Natural killer cell (primary cell): Measurements from ENCODE around the gene ERBB4. TPM values are rescaled to one million over a fixed set of nuclear protein-coding genes. Genes with fewer than 3 reads are reported as not detected.

Source experiments
- ATAC-seq, 3 donors: fragments of 150-1000 bp in 2 of 3; fragments of 200-7000 bp in 1 of 3; cut with Tn5 transposase; 1 replicate in 1 of 3; 2 replicates in 2 of 3; pipeline ENCODE4 v1.10.0; 2021; ENCODE audit warnings: mild to moderate bottlenecking in 2 of 3, moderate library complexity in 2 of 3
- DNase-seq, 2 donors: peaks; one replicate each; pipeline versions ENCODE4 v3.0.0 to v3.0.0-alpha.2; 2013 to 2021; ENCODE audit warnings: mixed read lengths in 1 of 2
- H3K27ac ChIP-seq: one replicate; pipeline ENCODE4 v1.5.1; 2013; ENCODE audit warnings: mild to moderate bottlenecking, low read length
- H3K27me3 ChIP-seq: one replicate; pipeline ENCODE4 v1.6.1; 2013; ENCODE audit warnings: low read length; ENCODE audit not compliant: control insufficient read depth, insufficient read depth
- H3K36me3 ChIP-seq: one replicate; pipeline ENCODE4 v1.6.1; 2013; ENCODE audit warnings: low read length; ENCODE audit not compliant: control insufficient read depth, insufficient read depth
- H3K4me1 ChIP-seq: one replicate; pipeline ENCODE4 v1.6.1; 2013; ENCODE audit warnings: low read length; ENCODE audit not compliant: control insufficient read depth, insufficient read depth
- H3K4me3 ChIP-seq: one replicate; pipeline ENCODE4 v1.5.1; 2013; ENCODE audit warnings: low read length
- H3K9me3 ChIP-seq: one replicate; pipeline ENCODE4 v1.6.1; 2013; ENCODE audit warnings: low read length; ENCODE audit not compliant: control insufficient read depth, insufficient read depth
- H3K27ac Mint-ChIP-seq, 2 donors: one replicate each; pipeline ENCODE4 v1.8.0; 2022; ENCODE audit warnings: mild to moderate bottlenecking in 2 of 2, mixed read lengths in 2 of 2, moderate library complexity in 1 of 2
- H3K27me3 Mint-ChIP-seq, 2 donors: one replicate each; pipeline ENCODE4 v1.8.0; 2022; ENCODE audit warnings: low read depth in 2 of 2, mixed read lengths in 2 of 2
- H3K36me3 Mint-ChIP-seq: one replicate; pipeline ENCODE4 v1.8.0; 2022; ENCODE audit warnings: mixed read lengths
- H3K4me1 Mint-ChIP-seq, 2 donors: one replicate each; pipeline ENCODE4 v1.8.0; 2022; ENCODE audit warnings: mixed read lengths in 2 of 2
- H3K4me3 Mint-ChIP-seq: one replicate; pipeline ENCODE4 v1.8.0; 2022; ENCODE audit warnings: mild to moderate bottlenecking, moderate library complexity, mixed read lengths
- H3K9me3 Mint-ChIP-seq, 2 donors: one replicate each; pipeline ENCODE4 v1.8.0; 2022; ENCODE audit warnings: mixed read lengths in 2 of 2
- WGBS: methylation state at CpG from one replicate; pipeline ENCODE4 v1.1.7; 2013; ENCODE audit warnings: missing lambda C conversion rate; ENCODE audit not compliant: insufficient coverage; 5-methylcytosine and 5-hydroxymethylcytosine counted together
- intact Hi-C: fragments of 100-400 bp; cut with micrococcal nuclease; formaldehyde crosslinking; loops from one replicate; pipeline ENCODE4 v1.14.2; 2022
- total RNA-seq, 4 donors: library from RNA; stranded (reverse); fragments of 120-200 nt in 1 of 4; gene quantifications; one replicate each; pipeline versions ENCODE4 v1.2.3 to v1.2.4, GENCODE V29; 2013 to 2022
- TF ChIP-seq, protein P1 (sequence below): fragments of 200-600 bp; IDR thresholded peaks from one replicate; pipeline ENCODE4 v1.8.0; 2022; ENCODE audit warnings: antibody characterized with exemption

The ERBB4 gene
- total RNA-seq, 3 donors from 2014 or later (not counting 1 experiment from before 2014, with no cell fraction given) = 0.08 TPM; not detected in 2

DNA sequence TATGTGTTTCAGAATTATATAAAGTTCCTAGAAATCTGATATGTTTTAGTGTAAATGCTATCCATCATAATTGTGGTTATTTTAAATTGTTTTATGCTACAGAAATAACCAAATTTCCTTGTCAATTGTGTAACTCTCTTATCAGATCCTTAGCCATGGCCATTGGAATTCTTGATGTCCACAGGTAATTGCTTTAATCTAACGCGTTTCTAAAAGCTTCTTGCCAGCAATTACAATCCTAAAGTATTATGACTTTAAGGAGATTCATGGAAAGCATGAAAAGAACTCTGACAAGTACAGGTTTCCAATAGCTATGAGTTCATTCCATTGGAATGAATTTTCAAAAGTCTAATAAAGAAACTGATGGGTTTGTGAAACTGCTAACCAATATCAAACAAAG lies 472.1 kb downstream of the ERBB4 start:
- Histone ChIP-seq H3K27me3 (no peaks in the 10 kb centered on the region), H3K9me3 (no peaks in the 10 kb centered on the region), H3K27ac (no peak overlapping the region), H3K4me3 (no peak overlapping the region), H3K4me1 (no peaks in the 10 kb centered on the region), H3K36me3 (no peaks in the 10 kb centered on the region)
- no CpG with 5 or more reads among the region's 2 CpGs for WGBS
- intact Hi-C loops = no loop called here
- Mint-ChIP-seq H3K27me3 (no peaks in the 10 kb centered on the region), H3K36me3 (no peaks in the 10 kb centered on the region), H3K4me1 (no peaks in the 10 kb centered on the region), H3K27ac (no peak overlapping the region), H3K9me3 (peaks cover 4 to 6% of the 10 kb centered on the region in 2 donors), H3K4me3 (no peak overlapping the region)
- TF ChIP-seq, protein P1, sequence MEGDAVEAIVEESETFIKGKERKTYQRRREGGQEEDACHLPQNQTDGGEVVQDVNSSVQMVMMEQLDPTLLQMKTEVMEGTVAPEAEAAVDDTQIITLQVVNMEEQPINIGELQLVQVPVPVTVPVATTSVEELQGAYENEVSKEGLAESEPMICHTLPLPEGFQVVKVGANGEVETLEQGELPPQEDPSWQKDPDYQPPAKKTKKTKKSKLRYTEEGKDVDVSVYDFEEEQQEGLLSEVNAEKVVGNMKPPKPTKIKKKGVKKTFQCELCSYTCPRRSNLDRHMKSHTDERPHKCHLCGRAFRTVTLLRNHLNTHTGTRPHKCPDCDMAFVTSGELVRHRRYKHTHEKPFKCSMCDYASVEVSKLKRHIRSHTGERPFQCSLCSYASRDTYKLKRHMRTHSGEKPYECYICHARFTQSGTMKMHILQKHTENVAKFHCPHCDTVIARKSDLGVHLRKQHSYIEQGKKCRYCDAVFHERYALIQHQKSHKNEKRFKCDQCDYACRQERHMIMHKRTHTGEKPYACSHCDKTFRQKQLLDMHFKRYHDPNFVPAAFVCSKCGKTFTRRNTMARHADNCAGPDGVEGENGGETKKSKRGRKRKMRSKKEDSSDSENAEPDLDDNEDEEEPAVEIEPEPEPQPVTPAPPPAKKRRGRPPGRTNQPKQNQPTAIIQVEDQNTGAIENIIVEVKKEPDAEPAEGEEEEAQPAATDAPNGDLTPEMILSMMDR = no peak
- no peak for DNase-seq
- no peak for ATAC-seq

DNA sequence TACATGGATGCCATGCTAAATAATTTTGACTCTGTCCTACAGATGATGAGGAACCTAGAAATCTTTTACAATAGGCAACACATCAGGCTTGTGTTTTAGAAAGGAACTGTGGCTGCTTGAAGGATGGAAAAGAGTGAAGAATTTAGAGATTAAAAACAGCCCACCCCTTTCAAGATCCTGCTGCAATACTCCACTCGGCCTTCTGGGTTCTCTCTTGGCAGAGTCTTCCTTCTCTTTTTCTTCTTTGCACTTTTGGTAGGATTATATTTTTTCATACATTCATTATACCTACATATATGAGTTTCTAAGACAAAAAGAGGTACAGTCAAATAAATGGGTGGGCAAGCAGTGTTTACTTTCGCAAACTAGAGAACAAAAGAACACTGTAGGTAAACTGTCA lies 474.3 kb downstream of the ERBB4 start:
- Mint-ChIP-seq H3K4me1 (no peaks in the 10 kb centered on the region), H3K9me3 (peaks cover 4 to 6% of the 10 kb centered on the region in 2 donors), H3K27ac (no peak overlapping the region), H3K36me3 (no peaks in the 10 kb centered on the region), H3K4me3 (no peak overlapping the region), H3K27me3 (no peaks in the 10 kb centered on the region)
- DNase-seq (no peak), ATAC-seq (no peak)
- TF ChIP-seq, protein P1 = no peak
- Histone ChIP-seq H3K27ac (no peak overlapping the region), H3K4me3 (no peak overlapping the region), H3K9me3 (no peaks in the 10 kb centered on the region), H3K36me3 (no peaks in the 10 kb centered on the region), H3K4me1 (no peaks in the 10 kb centered on the region), H3K27me3 (no peaks in the 10 kb centered on the region)
- intact Hi-C loops = no loop called here
- 95% methylated on average over 1 of the region's 2 CpGs for WGBS

DNA sequence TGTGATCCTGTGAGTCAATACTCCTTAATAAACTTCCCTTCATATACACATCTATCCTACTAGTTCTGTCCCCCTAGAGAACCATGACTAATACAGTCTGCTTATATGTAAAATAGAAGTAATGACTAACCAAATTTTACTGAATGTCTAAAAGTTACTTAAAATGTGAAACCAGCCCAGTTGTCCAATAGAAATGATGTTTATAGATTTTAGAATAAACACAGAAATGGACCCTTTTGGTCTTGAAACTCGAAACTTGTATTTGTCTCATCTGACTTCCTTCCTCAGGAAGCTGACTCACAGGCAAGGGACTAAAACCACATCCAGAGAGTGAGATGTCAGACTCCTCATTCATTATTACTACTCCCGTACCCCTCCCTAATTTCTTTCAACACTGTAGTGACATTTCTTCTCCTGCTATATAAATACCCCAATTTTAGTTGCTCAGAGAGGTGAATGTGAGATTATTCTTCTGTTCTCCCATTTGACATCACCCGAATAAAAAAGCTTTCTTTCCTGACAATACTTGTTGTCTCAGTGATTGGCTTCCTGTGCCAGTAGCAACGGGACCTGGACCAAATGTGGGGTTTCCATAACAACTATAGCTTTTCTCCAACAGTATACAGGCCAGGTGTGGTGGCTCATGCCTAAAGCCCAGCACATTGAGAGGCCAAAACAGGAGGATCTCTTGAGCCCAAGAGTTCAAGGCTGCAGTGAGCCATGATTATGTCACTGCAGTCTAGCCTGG lies 486.0 kb downstream of the ERBB4 start:
- WGBS = 19% methylated on average over 3 of the region's 4 CpGs
- no peaks in the 10 kb centered on the region for H3K36me3 ChIP-seq
- Mint-ChIP-seq H3K4me3 (no peak overlapping the region), H3K9me3 (peaks cover 17 to 19% of the 10 kb centered on the region in 2 donors), H3K27me3 (no peaks in the 10 kb centered on the region), H3K36me3 (peaks cover 11% of the 10 kb centered on the region), H3K27ac (no peak overlapping the region), H3K4me1 (no peaks in the 10 kb centered on the region)
- intact Hi-C loops = no loop called here
- H3K27me3 ChIP-seq = no peaks in the 10 kb centered on the region
- peak in 1 of 3 donors; percentile 24 for ATAC-seq
- H3K4me3 ChIP-seq = no peak overlapping the region
- TF ChIP-seq, protein P1 = no peak
- DNase-seq = peak in 1 of 2 donors; percentile 6
- H3K4me1 ChIP-seq = peaks cover 3% of the 10 kb centered on the region
- H3K27ac ChIP-seq = no peak overlapping the region
- H3K9me3 ChIP-seq = peaks cover 9% of the 10 kb centered on the region

DNA sequence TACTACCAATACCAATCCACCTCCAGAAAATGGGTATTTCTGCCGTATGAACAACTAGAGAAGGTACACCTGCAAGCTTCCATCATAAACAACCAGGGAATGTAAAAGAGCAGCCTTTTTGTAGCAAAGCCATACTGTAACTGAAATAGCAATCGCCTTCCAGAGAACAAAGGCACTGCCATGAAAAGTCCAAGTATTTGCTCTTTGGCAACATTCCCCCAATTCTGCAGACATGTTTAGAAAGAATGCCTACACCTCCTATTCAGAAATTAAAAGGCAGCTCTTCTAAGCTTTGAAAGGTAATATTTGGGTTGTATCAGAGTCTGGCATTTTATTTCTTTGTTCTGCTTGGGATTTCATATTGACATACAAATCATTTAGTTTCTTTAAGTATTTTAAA lies 487.7 kb downstream of the ERBB4 start:
- DNase-seq (no peak), ATAC-seq (no peak)
- 100% methylated on average over 2 of the region's 2 CpGs for WGBS
- intact Hi-C loops = no loop called here
- Histone ChIP-seq H3K36me3 (no peaks in the 10 kb centered on the region), H3K4me1 (peaks cover 3% of the 10 kb centered on the region), H3K27ac (no peak overlapping the region), H3K4me3 (no peak overlapping the region), H3K9me3 (peaks cover 9% of the 10 kb centered on the region), H3K27me3 (no peaks in the 10 kb centered on the region)
- Mint-ChIP-seq H3K36me3 (no peaks in the 10 kb centered on the region), H3K4me1 (no peaks in the 10 kb centered on the region), H3K9me3 (peaks cover 14% of the 10 kb centered on the region in 2 donors), H3K27ac (no peak overlapping the region), H3K4me3 (no peak overlapping the region), H3K27me3 (no peaks in the 10 kb centered on the region)
- TF ChIP-seq, protein P1 = no peak
